PC-9 (cell line): Measurements from ENCODE around the gene USP7.

ENCODE experiments used
- EZH2 ChIP-seq: fragments of 200-600 bp; sonication (generic); IDR thresholded peaks from 2 replicates; pipeline ENCODE4 v1.8.0; 2017; ENCODE audit warnings: antibody characterized with exemption, low read depth
- TF ChIP-seq, protein P1 (sequence below): fragments of 200-600 bp; sonication (generic); conservative IDR thresholded peaks from 2 replicates; pipeline ENCODE4 v1.6.1; 2017; ENCODE audit warnings: mixed run types, antibody characterized with exemption, mild to moderate bottlenecking, moderate library complexity

DNA sequence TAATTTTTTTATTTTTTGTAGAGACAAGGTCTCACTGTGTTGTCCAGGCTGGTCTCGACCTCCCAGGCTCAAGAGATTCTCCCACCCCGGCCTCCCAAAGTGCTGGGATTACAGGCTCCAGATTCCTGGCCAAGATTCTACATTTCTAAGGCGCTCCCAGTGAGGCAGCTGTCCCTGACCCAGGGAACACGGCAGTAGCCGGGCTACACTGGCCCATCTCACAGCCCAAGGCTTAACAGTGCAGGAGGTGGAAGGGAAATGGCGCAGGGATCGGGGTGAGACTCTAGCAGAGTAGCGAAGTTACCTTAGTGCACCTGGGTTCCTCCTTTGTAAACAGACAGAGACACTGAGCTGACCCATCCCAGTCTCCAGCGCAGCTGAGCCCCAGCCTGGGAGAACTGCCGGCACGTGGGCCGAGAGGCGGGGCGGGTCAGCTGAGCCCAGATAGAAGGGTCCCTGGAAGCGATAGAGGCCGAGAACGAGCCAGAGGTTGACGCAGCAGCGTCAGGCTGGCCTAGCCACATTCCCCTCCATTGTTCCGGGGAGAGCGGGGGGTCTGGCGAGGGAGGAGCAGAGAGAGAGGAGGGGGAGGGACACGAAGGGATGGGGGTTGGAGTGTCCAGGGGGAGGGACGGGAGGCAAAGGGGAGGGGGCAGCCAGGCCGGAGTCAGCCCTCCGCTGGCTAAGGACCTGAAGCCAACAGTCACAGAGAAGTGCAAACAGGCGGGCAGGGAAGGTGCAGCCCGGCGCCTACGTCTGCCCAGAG lies 97.4 kb downstream of the USP7 start:
- TF ChIP-seq, protein P1, sequence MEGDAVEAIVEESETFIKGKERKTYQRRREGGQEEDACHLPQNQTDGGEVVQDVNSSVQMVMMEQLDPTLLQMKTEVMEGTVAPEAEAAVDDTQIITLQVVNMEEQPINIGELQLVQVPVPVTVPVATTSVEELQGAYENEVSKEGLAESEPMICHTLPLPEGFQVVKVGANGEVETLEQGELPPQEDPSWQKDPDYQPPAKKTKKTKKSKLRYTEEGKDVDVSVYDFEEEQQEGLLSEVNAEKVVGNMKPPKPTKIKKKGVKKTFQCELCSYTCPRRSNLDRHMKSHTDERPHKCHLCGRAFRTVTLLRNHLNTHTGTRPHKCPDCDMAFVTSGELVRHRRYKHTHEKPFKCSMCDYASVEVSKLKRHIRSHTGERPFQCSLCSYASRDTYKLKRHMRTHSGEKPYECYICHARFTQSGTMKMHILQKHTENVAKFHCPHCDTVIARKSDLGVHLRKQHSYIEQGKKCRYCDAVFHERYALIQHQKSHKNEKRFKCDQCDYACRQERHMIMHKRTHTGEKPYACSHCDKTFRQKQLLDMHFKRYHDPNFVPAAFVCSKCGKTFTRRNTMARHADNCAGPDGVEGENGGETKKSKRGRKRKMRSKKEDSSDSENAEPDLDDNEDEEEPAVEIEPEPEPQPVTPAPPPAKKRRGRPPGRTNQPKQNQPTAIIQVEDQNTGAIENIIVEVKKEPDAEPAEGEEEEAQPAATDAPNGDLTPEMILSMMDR = no peak
- no peak for TF ChIP-seq EZH2
